BLaER1 (cell line): ENCODE data around the gene MBTPS1.

ENCODE experiments used
- H3K27ac ChIP-seq: shearing (Covaris generic); formaldehyde crosslinking; 2 replicates; pipeline ENCODE4 v1.8.1; 2022
- H3K27me3 ChIP-seq: shearing (Covaris generic); formaldehyde crosslinking; 2 replicates; pipeline ENCODE4 v1.8.1; 2022
- H3K36me3 ChIP-seq: shearing (Covaris generic); formaldehyde crosslinking; 2 replicates; pipeline ENCODE4 v1.8.1; 2022
- H3K4me1 ChIP-seq: shearing (Covaris generic); formaldehyde crosslinking; 2 replicates; pipeline ENCODE4 v1.8.1; 2022
- H3K4me2 ChIP-seq: shearing (Covaris generic); formaldehyde crosslinking; 2 replicates; pipeline ENCODE4 v1.8.1; 2022
- H3K4me3 ChIP-seq: shearing (Covaris generic); formaldehyde crosslinking; 2 replicates; pipeline ENCODE4 v1.8.1; 2022
- H3K9ac ChIP-seq: shearing (Covaris generic); formaldehyde crosslinking; 2 replicates; pipeline ENCODE4 v1.8.1; 2022
- H3K9me3 ChIP-seq: shearing (Covaris generic); formaldehyde crosslinking; 2 replicates; pipeline ENCODE4 v1.8.1; 2022
- H4K20me1 ChIP-seq: shearing (Covaris generic); formaldehyde crosslinking; 2 replicates; pipeline ENCODE4 v1.8.1; 2022
- Cebpa-rat ChIP-seq: shearing (Covaris generic); IDR thresholded peaks from 2 replicates; pipeline ENCODE4 v1.8.1; 2022

MBTPS1 gene

DNA sequence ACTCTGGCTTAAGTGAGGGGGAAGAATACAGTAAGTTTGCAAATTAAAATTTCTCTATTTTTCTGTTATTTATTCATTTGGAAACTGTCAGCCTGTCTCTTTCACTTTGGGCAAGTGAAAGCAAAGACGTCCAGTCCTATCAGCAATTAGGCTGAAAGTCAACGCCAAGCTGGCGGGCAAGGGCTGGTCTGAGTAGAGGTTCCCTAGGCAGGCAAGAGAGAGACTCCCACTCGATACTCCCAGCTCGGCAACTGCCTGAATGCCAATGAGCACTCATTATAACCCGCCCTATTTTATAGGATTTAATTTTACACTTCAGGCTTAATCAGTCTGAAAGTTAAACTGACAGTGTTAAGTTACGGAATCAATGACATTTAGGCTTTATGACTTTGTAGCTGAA, 59.8 kb downstream of the MBTPS1 start:
- H3K4me2 ChIP-seq, result no peak overlapping the region
- peaks cover 32% of the 10 kb centered on the region for H3K4me1 ChIP-seq
- H3K4me3 ChIP-seq, result no peak overlapping the region
- peaks cover 78% of the 10 kb centered on the region for H4K20me1 ChIP-seq
- no peak overlapping the region for H3K27ac ChIP-seq
- H3K9ac ChIP-seq, result no peak overlapping the region
- H3K36me3 ChIP-seq, result peaks cover 100% of the 10 kb centered on the region
- H3K9me3 ChIP-seq, result no peaks in the 10 kb centered on the region
- TF ChIP-seq Cebpa-rat, result no peak
- no peaks in the 10 kb centered on the region for H3K27me3 ChIP-seq

DNA sequence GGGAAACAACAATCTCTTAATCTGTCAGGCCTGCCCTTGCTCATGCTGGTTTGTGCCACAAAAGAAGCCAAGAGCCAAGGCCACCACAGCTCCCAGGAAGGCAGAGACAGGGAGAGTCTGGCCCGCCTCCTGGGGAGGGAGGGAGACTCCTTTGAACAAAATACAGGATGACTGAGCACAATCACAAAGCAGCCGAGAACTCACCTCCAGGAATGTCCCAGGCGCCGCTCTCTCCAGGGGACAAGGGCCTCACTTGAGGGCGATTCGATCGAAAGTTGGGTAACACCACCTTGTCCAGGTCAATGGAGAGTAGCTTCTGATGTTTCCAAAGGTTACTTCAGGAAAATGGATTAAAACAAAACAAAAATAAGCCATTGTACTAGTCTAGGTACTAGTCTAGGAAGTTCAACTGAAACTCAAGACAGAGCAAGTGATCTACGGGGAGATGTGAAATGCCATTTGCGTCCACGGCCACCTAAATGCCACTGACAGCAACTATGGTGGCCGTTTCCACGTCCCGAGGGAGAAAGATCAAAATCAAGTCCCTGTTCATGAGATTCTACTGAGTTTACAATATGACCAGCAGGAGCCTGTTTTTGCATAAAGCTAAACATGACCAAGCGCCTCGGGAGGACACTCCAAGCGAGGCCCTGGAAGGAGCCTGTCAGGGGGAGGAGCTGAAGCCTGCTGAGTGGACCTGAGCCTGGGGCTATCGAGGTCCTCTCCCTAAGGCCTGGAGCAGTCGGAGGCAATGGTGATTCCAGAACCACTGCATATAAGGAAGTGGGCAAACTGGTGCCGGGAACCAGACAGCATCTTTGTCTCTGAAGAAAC, 60.7 kb downstream of the MBTPS1 start:
- Histone ChIP-seq H3K9ac (no peak overlapping the region), H4K20me1 (peaks cover 71% of the 10 kb centered on the region), H3K9me3 (no peaks in the 10 kb centered on the region), H3K36me3 (peaks cover 96% of the 10 kb centered on the region), H3K27ac (no peak overlapping the region), H3K4me3 (no peak overlapping the region), H3K4me2 (no peak overlapping the region), H3K27me3 (no peaks in the 10 kb centered on the region), H3K4me1 (peaks cover 32% of the 10 kb centered on the region)
- no peak for TF ChIP-seq Cebpa-rat

DNA sequence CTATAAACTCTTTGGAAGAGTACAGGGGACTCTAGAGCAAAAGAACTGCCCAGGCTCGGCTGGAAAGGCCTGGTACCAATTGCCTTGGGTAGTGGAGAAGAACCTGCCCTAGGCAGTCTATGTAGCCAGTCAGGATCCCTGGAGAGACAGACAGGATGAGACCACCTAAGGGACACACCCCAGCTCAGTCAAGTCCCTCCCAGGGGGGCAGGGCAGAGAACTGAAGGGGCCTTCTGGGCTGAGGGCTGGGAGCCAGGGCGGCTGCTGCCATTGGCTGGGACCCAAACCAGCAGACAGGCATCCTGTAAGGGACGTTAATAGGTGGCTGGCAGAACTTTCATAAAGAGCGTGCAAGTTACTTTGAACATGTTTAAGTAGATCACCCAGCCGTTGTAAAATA, 61.4 kb downstream of the MBTPS1 start:
- Histone ChIP-seq H3K36me3 (peaks cover 92% of the 10 kb centered on the region), H3K4me1 (peaks cover 32% of the 10 kb centered on the region), H3K27ac (no peak overlapping the region), H4K20me1 (peaks cover 66% of the 10 kb centered on the region), H3K27me3 (no peaks in the 10 kb centered on the region), H3K9me3 (no peaks in the 10 kb centered on the region), H3K4me3 (no peak overlapping the region), H3K4me2 (peak overlapping the region; percentile 26), H3K9ac (no peak overlapping the region)
- no peak for TF ChIP-seq Cebpa-rat

DNA sequence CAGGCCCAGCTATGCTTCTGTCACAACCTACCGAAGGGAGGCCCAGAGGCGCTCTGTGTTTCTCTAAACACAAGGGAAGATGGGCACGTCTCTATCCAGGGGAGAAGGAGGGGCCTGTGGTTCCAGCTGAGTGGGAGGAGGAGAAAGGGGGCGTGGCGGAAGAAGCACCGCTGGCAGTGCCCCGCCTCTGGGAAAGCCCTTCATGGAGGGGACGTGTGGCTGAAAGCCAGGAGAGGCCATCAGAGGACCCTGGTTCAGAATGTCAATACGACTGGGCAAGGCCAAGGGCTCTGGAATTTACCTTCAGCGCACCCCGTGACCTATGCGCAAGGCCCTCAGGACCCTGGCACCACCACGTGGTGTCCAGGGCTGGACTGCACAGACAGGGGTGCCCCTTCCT, 61.8 kb downstream of the MBTPS1 start:
- H3K9me3 ChIP-seq, result no peaks in the 10 kb centered on the region
- H3K9ac ChIP-seq, result no peak overlapping the region
- H3K36me3 ChIP-seq, result peaks cover 92% of the 10 kb centered on the region
- peak overlapping the region; percentile 26 for H3K4me2 ChIP-seq
- H3K4me1 ChIP-seq, result peaks cover 34% of the 10 kb centered on the region
- H3K4me3 ChIP-seq, result no peak overlapping the region
- no peak overlapping the region for H3K27ac ChIP-seq
- no peaks in the 10 kb centered on the region for H3K27me3 ChIP-seq
- peaks cover 67% of the 10 kb centered on the region for H4K20me1 ChIP-seq
- no peak for TF ChIP-seq Cebpa-rat

DNA sequence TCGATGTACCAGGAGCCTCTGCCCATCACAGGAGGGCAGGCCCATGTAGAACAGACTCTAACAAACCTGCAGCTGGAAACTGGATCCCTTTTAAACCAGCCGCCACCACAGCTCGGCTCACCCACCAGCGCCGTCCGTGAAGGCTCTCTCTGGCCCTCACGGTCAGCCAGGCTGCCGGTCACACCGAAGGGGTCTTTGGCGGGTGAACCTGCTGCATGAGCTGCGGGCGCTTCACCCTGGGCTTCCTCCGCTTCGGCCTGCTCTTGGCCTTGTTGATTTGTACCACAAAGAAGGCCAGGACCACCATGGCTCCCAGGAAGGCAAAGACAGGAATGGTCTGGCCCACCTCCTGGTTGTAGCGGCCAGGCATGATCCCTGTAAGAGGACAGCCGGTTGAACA, 62.5 kb downstream of the MBTPS1 start:
- Histone ChIP-seq H3K27me3 (no peaks in the 10 kb centered on the region), H4K20me1 (peaks cover 70% of the 10 kb centered on the region), H3K36me3 (peaks cover 92% of the 10 kb centered on the region), H3K4me1 (peaks cover 40% of the 10 kb centered on the region), H3K9me3 (no peaks in the 10 kb centered on the region), H3K9ac (no peak overlapping the region), H3K4me2 (no peak overlapping the region), H3K4me3 (no peak overlapping the region), H3K27ac (no peak overlapping the region)
- TF ChIP-seq Cebpa-rat, result no peak

DNA sequence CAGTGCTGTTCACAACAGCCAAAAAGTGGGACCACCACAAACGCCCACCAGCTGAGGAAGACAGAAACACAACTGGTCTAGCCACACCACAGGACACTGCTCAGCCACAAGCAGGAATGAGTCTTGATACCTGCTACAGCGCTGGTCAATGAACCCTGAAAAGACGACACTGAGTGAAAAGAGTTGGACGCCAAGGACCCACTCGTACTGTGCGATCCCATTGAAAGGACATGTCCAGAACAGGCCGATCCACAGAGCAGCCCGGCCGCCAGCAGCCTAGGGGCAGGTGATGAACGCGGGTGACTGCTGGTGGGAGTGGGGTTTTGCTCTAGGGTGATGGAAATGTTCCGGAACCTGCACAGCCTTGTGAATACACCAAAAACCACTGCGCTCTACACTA, 63.5 kb downstream of the MBTPS1 start:
- Histone ChIP-seq H3K4me3 (no peak overlapping the region), H3K4me2 (no peak overlapping the region), H3K27me3 (no peaks in the 10 kb centered on the region), H3K9ac (no peak overlapping the region), H3K4me1 (peaks cover 43% of the 10 kb centered on the region), H3K9me3 (no peaks in the 10 kb centered on the region), H4K20me1 (peaks cover 66% of the 10 kb centered on the region), H3K27ac (no peak overlapping the region), H3K36me3 (peaks cover 92% of the 10 kb centered on the region)
- TF ChIP-seq Cebpa-rat, result no peak

DNA sequence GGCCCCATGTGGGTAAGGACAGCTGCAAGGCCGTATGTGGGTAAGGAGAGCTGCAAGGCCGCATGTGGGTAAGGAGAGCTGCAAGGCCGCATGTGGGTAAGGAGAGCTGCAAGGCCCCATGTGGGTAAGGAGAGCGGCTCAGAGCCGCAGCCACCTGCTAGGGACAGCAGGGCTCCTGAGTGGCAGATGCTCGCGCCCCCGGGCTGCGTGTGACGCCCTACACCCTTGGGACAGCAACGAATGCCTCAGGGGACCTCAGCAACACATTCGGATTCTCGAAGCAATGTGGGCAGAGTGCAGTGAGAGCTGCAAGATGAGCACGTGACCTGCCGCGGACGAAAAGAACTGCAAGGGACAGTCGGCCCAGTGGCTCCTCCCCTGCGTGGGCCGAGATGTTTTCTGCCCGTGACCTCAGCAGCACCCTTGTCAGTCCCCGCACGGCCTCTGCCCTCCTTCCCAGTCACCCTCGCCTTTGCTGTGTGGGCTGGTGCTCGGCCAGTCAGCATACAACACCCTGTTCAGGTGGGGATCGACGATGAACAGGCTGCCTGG, 64.6 kb downstream of the MBTPS1 start:
- no peak for TF ChIP-seq Cebpa-rat
- peaks cover 87% of the 10 kb centered on the region for H3K36me3 ChIP-seq

DNA sequence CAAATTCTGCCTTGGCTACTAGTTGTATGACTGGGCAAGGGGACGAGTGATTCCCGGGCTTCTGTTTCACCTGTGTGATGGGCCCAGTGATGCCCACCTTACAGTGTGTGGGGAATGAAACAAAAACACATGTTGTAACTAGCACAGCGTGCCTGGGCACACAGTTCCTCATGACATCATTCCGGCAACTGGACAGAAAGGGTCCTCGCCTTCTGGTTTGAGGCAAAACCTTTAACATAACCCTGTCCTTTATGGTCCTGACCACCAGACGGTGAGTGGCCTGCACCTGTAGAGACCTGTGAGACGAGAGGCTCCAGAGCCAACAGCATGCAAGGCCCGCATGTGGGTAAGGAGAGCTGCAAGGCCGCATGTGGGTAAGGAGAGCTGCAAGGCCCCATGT, 66.4 kb downstream of the MBTPS1 start:
- H3K36me3 ChIP-seq, result peaks cover 69% of the 10 kb centered on the region

More for the DNA sequence above, 64.6 kb downstream of the MBTPS1 start:
- Histone ChIP-seq H3K27me3 (no peaks in the 10 kb centered on the region), H3K4me1 (peaks cover 43% of the 10 kb centered on the region), H3K27ac (no peak overlapping the region), H3K9me3 (no peaks in the 10 kb centered on the region), H3K4me2 (no peak overlapping the region), H3K9ac (no peak overlapping the region), H3K4me3 (no peak overlapping the region), H4K20me1 (peaks cover 70% of the 10 kb centered on the region)

DNA sequence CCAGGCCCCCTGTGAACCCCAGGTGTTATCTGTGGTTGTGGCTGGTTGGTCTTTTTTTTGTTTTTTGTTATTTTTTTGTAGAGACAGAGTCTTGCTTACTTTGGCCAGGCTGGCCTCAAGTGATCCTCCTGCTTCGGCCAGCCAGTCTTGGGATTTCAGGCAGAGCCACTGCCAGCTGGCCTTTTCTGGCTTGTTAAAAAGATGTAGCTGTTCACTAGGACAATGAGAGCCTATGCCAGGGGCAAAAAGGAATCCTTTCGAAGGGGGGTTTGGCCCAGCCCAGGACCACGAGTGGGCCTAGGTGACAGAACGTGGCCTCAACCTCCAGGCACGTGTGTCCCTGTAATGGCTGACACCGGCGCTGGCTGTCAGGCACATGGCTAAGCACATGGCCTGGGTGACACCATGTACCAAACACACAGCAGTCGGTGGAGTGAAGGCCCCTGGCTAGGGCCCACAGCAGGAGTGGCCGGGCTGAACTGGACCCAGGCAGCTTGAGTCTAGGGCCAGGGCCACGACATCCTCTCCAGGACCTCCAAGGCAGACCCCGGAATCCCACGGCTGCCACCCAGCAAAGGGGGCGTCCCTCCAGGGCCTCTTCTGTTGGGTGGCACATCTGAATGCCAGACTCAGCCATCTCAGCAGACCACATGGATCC, 67.2 kb downstream of the MBTPS1 start:
- H3K27me3 ChIP-seq, result no peaks in the 10 kb centered on the region
- H3K27ac ChIP-seq, result peak overlapping the region; percentile 37; the same call in 1 of the 2 replicates
- no peaks in the 10 kb centered on the region for H3K9me3 ChIP-seq
- H3K4me2 ChIP-seq, result 0 out of 2 replicates have a peak overlapping the region, but pooled peaks have one; percentile 9
- no peak overlapping the region for H3K4me3 ChIP-seq
- H3K4me1 ChIP-seq, result peaks cover 20% of the 10 kb centered on the region
- TF ChIP-seq Cebpa-rat, result no peak
- H3K9ac ChIP-seq, result peak overlapping the region; percentile 35; the same call in 1 of the 2 replicates
- H3K36me3 ChIP-seq, result peaks cover 61% of the 10 kb centered on the region
- H4K20me1 ChIP-seq, result peaks cover 49% of the 10 kb centered on the region

More for the DNA sequence above, 66.4 kb downstream of the MBTPS1 start:
- Histone ChIP-seq H4K20me1 (peaks cover 52% of the 10 kb centered on the region), H3K9ac (no peak overlapping the region), H3K9me3 (no peaks in the 10 kb centered on the region), H3K4me1 (peaks cover 28% of the 10 kb centered on the region), H3K27ac (no peak overlapping the region), H3K27me3 (no peaks in the 10 kb centered on the region), H3K4me2 (no peak overlapping the region), H3K4me3 (no peak overlapping the region)
- TF ChIP-seq Cebpa-rat, result no peak

DNA sequence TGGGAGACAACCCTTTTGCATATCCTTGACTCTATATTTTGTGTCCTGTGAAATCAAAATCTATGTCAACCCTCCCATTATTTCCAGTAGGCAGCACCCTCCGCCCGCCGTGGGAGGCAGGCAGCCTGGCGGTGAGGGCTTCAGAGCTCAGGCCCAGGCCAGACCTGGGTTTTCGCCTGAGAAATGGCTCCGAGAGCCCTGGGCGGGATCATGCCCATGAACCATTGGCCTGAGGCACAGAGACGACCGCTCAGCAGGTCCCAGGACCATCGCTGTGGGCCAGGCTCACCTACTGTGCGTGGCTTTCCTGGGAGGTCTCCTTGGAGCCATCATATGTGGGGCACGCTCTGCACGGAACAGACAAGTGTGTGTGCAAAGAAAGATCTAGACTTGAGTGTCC, 67.9 kb downstream of the MBTPS1 start:
- Histone ChIP-seq H3K9me3 (no peaks in the 10 kb centered on the region), H3K27me3 (no peaks in the 10 kb centered on the region), H4K20me1 (peaks cover 50% of the 10 kb centered on the region), H3K4me1 (peaks cover 20% of the 10 kb centered on the region), H3K4me3 (no peak overlapping the region), H3K36me3 (peaks cover 54% of the 10 kb centered on the region), H3K27ac (no peak overlapping the region), H3K4me2 (0 out of 2 replicates have a peak overlapping the region, but pooled peaks have one; percentile 9), H3K9ac (no peak overlapping the region)
- no peak for TF ChIP-seq Cebpa-rat
